Measurements from ENCODE around the gene TSPAN31.

The TSPAN31 gene

GRCh38 chr12:57754411-57755193, 9.8 kb downstream of the TSPAN31 start, which contains the start of gene MARCHF9:
Gene MARCHF9, plus strand, starts transcription at chr12:57755103. Its CDS starts 426 bp downstream, at chr12:57755529.
- peak; percentile 83 for DNase-seq

- DNase-seq, result no peak
These were observed 10.3 kb downstream of the TSPAN31 start for GRCh38 chr12:57755194-57755453.

GRCh38 chr12:57755454-57756372, 10.9 kb downstream of the TSPAN31 start:
- peak; percentile 42 for DNase-seq

GRCh38 chr12:57756406-57757341, 11.8 kb downstream of the TSPAN31 start:
- peak; percentile 72 for DNase-seq

GRCh38 chr12:57757771-57758170, 12.9 kb downstream of the TSPAN31 start:
- no peak for DNase-seq

- no peak for DNase-seq
These were observed 13.9 kb downstream of the TSPAN31 start for GRCh38 chr12:57758552-57759359.

- DNase-seq, result peak; percentile 46
These were observed 14.6 kb downstream of the TSPAN31 start for GRCh38 chr12:57759360-57759980.

GRCh38 chr12:57760347-57760982, 15.6 kb downstream of the TSPAN31 start:
- DNase-seq, result no peak

- no peak for DNase-seq
These were observed 16.7 kb downstream of the TSPAN31 start for GRCh38 chr12:57761391-57761998.

GRCh38 chr12:57762463-57762862, 17.6 kb downstream of the TSPAN31 start:
- no peak for DNase-seq

GRCh38 chr12:57763881-57764661, 19.2 kb downstream of the TSPAN31 start:
- no peak for DNase-seq

GRCh38 chr12:57764662-57765002, 19.8 kb downstream of the TSPAN31 start:
- peak; percentile 46 for DNase-seq

- DNase-seq, result peak; percentile 69
These were observed 20.3 kb downstream of the TSPAN31 start for GRCh38 chr12:57765003-57765697.

- no peak for DNase-seq
These were observed 21.0 kb downstream of the TSPAN31 start for GRCh38 chr12:57765698-57766463.

GRCh38 chr12:57766464-57767304, 21.8 kb downstream of the TSPAN31 start, which contains the start of gene CYP27B1:
Gene CYP27B1, minus strand, starts transcription at chr12:57767078. Its CDS starts 37 bp downstream, at chr12:57767041.
- DNase-seq, result peak; percentile 22

- no peak for DNase-seq
These were observed 22.5 kb downstream of the TSPAN31 start for GRCh38 chr12:57767305-57767698.

- DNase-seq, result no peak
These were observed 23.0 kb downstream of the TSPAN31 start for GRCh38 chr12:57767876-57768275.

Data from stimulated activated CD4-positive, alpha-beta T cell treated with anti-CD3 and anti-CD28 coated beads, Interleukin-4, amount 100 ng/mL, for 1 hour (primary cell).